IMR-90 (cell line): Measurements from ENCODE around the gene PAPSS1. TPM values are rescaled to one million over a fixed set of nuclear protein-coding genes. Genes with fewer than 3 reads are reported as not detected.

ENCODE experiments used
- ATAC-seq: fragments of 200-7000 bp; cut with Tn5 transposase; 2 replicates; pipeline ENCODE4 v1.9.1; 2020; ENCODE audit warnings: low read depth, mild to moderate bottlenecking, moderate library complexity
- BruUV-seq: library from RNA; stranded (reverse); fragments of 400-500 nt; replicated peaks from 2 replicates; lab custom pipeline; 2021; lab: Mats Ljungman, UMichigan
- CTCF ChIA-PET: fragments of 300-600 bp; formaldehyde crosslinking; extraction: SDS; loops from one replicate; lab custom pipeline; 2021; ENCODE audit warnings: antibody characterized with exemption; lab: Yijun Ruan, JAX
- POLR2A ChIA-PET: fragments of 300-600 bp; sonication (Branson Sonifier 250); formaldehyde crosslinking; loops from one replicate; lab custom pipeline; 2022; ENCODE audit warnings: antibody characterized with exemption; ENCODE audit not compliant: unreplicated experiment; lab: Charles Lee
- DNase-seq: peaks from one replicate; pipeline ENCODE4 v3.0.0; 2013
- H2AFZ ChIP-seq: replicated peaks from 2 replicates; pipeline ENCODE3; 2013; ENCODE audit warnings: low read length, mild to moderate bottlenecking; ENCODE audit not compliant: poor library complexity
- H2AK5ac ChIP-seq: 2 replicates; pipeline ENCODE4 v1.6.1; 2013; ENCODE audit warnings: low read depth, low read length, inconsistent platforms
- H2AK9ac ChIP-seq: replicated peaks from 2 replicates; pipeline ENCODE3; 2013; ENCODE audit warnings: mild to moderate bottlenecking, low read depth, low read length, moderate library complexity; ENCODE audit not compliant: poor library complexity
- H2BK120ac ChIP-seq: 2 replicates; pipeline ENCODE4 v1.6.1; 2013; ENCODE audit warnings: low read depth, low read length, inconsistent platforms
- H2BK15ac ChIP-seq: 3 replicates; pipeline ENCODE4 v1.6.1; 2013; ENCODE audit warnings: low read depth, low read length, inconsistent platforms
- H2BK20ac ChIP-seq: 2 replicates; pipeline ENCODE4 v1.6.1; 2013; ENCODE audit warnings: low read depth, mild to moderate bottlenecking, inconsistent platforms, low read length, moderate library complexity
- H2BK5ac ChIP-seq: 2 replicates; pipeline ENCODE4 v1.6.1; 2013; ENCODE audit warnings: mild to moderate bottlenecking, low read depth, low read length, inconsistent platforms; ENCODE audit not compliant: poor library complexity, severe bottlenecking
- H3K14ac ChIP-seq: replicated peaks from 2 replicates; pipeline ENCODE4 v1.6.1; 2013; ENCODE audit warnings: low read depth, low read length, inconsistent platforms
- H3K18ac ChIP-seq: 2 replicates; pipeline ENCODE4 v1.6.1; 2013; ENCODE audit warnings: low read depth, low read length, control low read depth
- H3K23ac ChIP-seq: 2 replicates; pipeline ENCODE4 v1.6.1; 2013; ENCODE audit warnings: low read depth, low read length, inconsistent platforms
- H3K27ac ChIP-seq: 2 replicates; pipeline ENCODE4 v1.5.1; 2013; ENCODE audit warnings: mild to moderate bottlenecking, control low read depth, low read length; ENCODE audit not compliant: insufficient read depth
- H3K27me3 ChIP-seq: 2 replicates; pipeline ENCODE4 v1.6.1; 2013; ENCODE audit warnings: low read length; ENCODE audit not compliant: control insufficient read depth, insufficient read depth
- H3K36me3 ChIP-seq: 2 replicates; pipeline ENCODE4 v1.6.1; 2013; ENCODE audit warnings: low read length, mixed read lengths; ENCODE audit not compliant: control insufficient read depth, insufficient read depth
- H3K4ac ChIP-seq: 2 replicates; pipeline ENCODE4 v1.6.1; 2013; ENCODE audit warnings: low read depth, low read length, inconsistent platforms
- H3K4me1 ChIP-seq: 2 replicates; pipeline ENCODE4 v1.6.1; 2013; ENCODE audit warnings: low read length, mixed read lengths; ENCODE audit not compliant: control insufficient read depth, insufficient read depth
- H3K4me2 ChIP-seq: 2 replicates; pipeline ENCODE4 v1.6.1; 2013; ENCODE audit warnings: low read depth, mild to moderate bottlenecking, control low read depth, low read length, moderate library complexity
- H3K4me3 ChIP-seq: 2 replicates; pipeline ENCODE4 v1.5.1; 2013; ENCODE audit warnings: low read depth, mild to moderate bottlenecking, control low read depth, low read length, moderate library complexity; ENCODE audit not compliant: insufficient read depth
- H3K56ac ChIP-seq: 2 replicates; pipeline ENCODE4 v1.6.1; 2013; ENCODE audit warnings: low read length, inconsistent platforms; ENCODE audit not compliant: insufficient read depth; ENCODE audit errors: extremely low read depth
- H3K79me1 ChIP-seq, 2 experiments: 2 replicates each; pipeline ENCODE4 v1.6.1; 2013; ENCODE audit warnings: low read length in 2 of 2, inconsistent platforms in 1 of 2, low read depth in 1 of 2
- H3K9ac ChIP-seq: 2 replicates; pipeline ENCODE4 v1.6.1; 2013; ENCODE audit warnings: low read depth, low read length, control low read depth
- H3K9me1 ChIP-seq: 2 replicates; pipeline ENCODE4 v1.6.1; 2013; ENCODE audit warnings: low read length, inconsistent platforms; ENCODE audit not compliant: insufficient read depth
- H3K9me3 ChIP-seq: 2 replicates; pipeline ENCODE4 v1.6.1; 2013; ENCODE audit warnings: low read length; ENCODE audit not compliant: control insufficient read depth, insufficient read depth
- H4K20me1 ChIP-seq: 2 replicates; pipeline ENCODE4 v1.6.1; 2013; ENCODE audit warnings: low read length, inconsistent platforms; ENCODE audit not compliant: insufficient read depth
- H4K5ac ChIP-seq: 2 replicates; pipeline ENCODE4 v1.6.1; 2013; ENCODE audit warnings: mild to moderate bottlenecking, low read depth, low read length, control low read depth
- H4K8ac ChIP-seq, 2 experiments: 2 replicates each; pipeline ENCODE4 v1.6.1; 2013; ENCODE audit warnings: low read depth in 2 of 2, low read length in 2 of 2, control low read depth in 1 of 2, inconsistent platforms in 1 of 2
- H4K91ac ChIP-seq: 2 replicates; pipeline ENCODE4 v1.6.1; 2013; ENCODE audit warnings: low read depth, low read length, inconsistent platforms; ENCODE audit not compliant: insufficient read depth
- CEBPB ChIP-seq: IDR thresholded peaks from 2 replicates; pipeline ENCODE4 v1.6.1; 2012; ENCODE audit warnings: low read depth, low read length, improper control_type of control experiment
- NFE2L2 ChIP-seq: fragments of 150-350 bp; IDR thresholded peaks from 2 replicates; pipeline ENCODE4 v1.6.1; 2016; ENCODE audit warnings: low read depth, mild to moderate bottlenecking, low read length
- RAD21 ChIP-seq: IDR thresholded peaks from 2 replicates; pipeline ENCODE4 v1.6.1; 2012; ENCODE audit warnings: low read length, improper control_type of control experiment
- RCOR1 ChIP-seq: IDR thresholded peaks from 2 replicates; pipeline ENCODE4 v1.6.1; 2012; ENCODE audit warnings: mild to moderate bottlenecking, low read length, improper control_type of control experiment; ENCODE audit not compliant: insufficient replicate concordance
- SMC3 ChIP-seq: fragments of 150-350 bp; IDR thresholded peaks from 2 replicates; pipeline ENCODE4 v1.6.1; 2016; ENCODE audit warnings: low read depth, mild to moderate bottlenecking, antibody characterized with exemption, low read length, moderate library complexity
- WGBS, 2 experiments: methylation state at CpG; one replicate each; pipeline versions ENCODE4 v1.1.5 to v1.1.7; 2013; ENCODE audit warnings: missing lambda C conversion rate in 2 of 2; ENCODE audit not compliant: insufficient read length in 1 of 2; ENCODE audit errors: extremely low coverage in 2 of 2; 5-methylcytosine and 5-hydroxymethylcytosine counted together
- dilution Hi-C: fragments of 300-500 bp; cut with HindIII; formaldehyde crosslinking; loops from one replicate; pipeline ENCODE4 v1.14.3; 2018; ENCODE audit warnings: low sequenced_read_pairs; ENCODE audit not compliant: unreplicated experiment
- in situ Hi-C: fragments of 300-500 bp; cut with MboI; formaldehyde crosslinking; loops from 3 replicates; pipeline ENCODE4 v1.14.3; 2019; ENCODE audit warnings: low sequenced_read_pairs, inconsistent platforms, mixed read lengths
- intact Hi-C: fragments of 100-400 bp; cut with micrococcal nuclease; formaldehyde crosslinking; loops from 2 replicates; pipeline ENCODE4 v1.10.0; 2022
- polyA plus RNA-seq, 3 experiments: library from polyadenylated mRNA; depleted of rRNA; stranded (reverse); fragments of >200 nt; gene quantifications; 2 replicates each; pipeline ENCODE4 v1.2.3, GENCODE V29; 2012; ENCODE audit warnings: low replicate concordance in 1 of 3
- total RNA-seq: library from RNA; depleted of rRNA; stranded (reverse); fragments of >200 nt; gene quantifications from 2 replicates; pipeline ENCODE4 v1.2.3, GENCODE V29; 2012; rRNA removed
- TF ChIP-seq, protein P1 (sequence below): fragments of 150-350 bp; IDR thresholded peaks from 2 replicates; pipeline ENCODE4 v1.6.1; 2016; ENCODE audit warnings: low read depth, mild to moderate bottlenecking, low read length, moderate library complexity, borderline replicate concordance
- TF ChIP-seq, protein P2 (sequence below): conservative IDR thresholded peaks from 2 replicates; pipeline ENCODE4 v1.5.1; 2012; ENCODE audit warnings: mild to moderate bottlenecking, low read depth, low read length, improper control_type of control experiment

The PAPSS1 gene
- total and polyA plus RNA-seq, 2 of the 4 experiments (the other 2 are of a cell fraction): 71.8 to 82.8 TPM

DNA sequence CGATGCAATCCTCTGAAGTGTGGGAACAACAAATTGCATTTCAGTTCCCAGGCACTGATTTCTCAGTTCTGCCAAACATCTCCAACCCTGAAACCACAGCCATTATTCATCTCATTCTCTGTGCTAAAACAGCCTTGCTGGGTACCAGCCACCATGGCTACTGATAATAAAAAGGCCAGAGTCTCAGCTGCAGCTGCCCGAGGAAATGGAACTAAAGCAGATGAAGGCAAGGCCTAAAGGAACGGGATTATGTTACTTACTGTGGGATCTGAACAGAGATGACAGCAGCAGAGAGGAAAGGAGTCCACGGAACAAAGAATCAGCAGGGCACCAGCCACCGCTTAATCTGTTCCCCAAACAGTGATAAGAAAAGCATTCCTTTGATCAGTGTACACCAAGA is 155.7 kb downstream of the PAPSS1 start:
- H3K56ac ChIP-seq: no peak overlapping the region
- no peak overlapping the region for H2BK5ac ChIP-seq
- H3K9ac ChIP-seq: no peak overlapping the region
- H2BK20ac ChIP-seq: no peak overlapping the region
- H3K36me3 ChIP-seq: no peaks in the 10 kb centered on the region
- no peaks in the 10 kb centered on the region for H4K20me1 ChIP-seq
- H3K9me3 ChIP-seq: peaks cover 2% of the 10 kb centered on the region; the same call in 1 of the 2 replicates
- CTCF ChIA-PET: no interaction called here
- BruUV-seq: no TSS peak
- H2BK120ac ChIP-seq: no peak overlapping the region
- H3K9me1 ChIP-seq: no peaks in the 10 kb centered on the region; the same call in 1 of the 2 replicates
- H3K79me1 ChIP-seq: no peaks in the 10 kb centered on the region
- no peak overlapping the region for H2BK15ac ChIP-seq
- no peaks in the 10 kb centered on the region for H3K4me1 ChIP-seq
- TF ChIP-seq NFE2L2: no peak
- TF ChIP-seq, protein P1, sequence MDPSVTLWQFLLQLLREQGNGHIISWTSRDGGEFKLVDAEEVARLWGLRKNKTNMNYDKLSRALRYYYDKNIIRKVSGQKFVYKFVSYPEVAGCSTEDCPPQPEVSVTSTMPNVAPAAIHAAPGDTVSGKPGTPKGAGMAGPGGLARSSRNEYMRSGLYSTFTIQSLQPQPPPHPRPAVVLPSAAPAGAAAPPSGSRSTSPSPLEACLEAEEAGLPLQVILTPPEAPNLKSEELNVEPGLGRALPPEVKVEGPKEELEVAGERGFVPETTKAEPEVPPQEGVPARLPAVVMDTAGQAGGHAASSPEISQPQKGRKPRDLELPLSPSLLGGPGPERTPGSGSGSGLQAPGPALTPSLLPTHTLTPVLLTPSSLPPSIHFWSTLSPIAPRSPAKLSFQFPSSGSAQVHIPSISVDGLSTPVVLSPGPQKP: no peak
- no peak for TF ChIP-seq CEBPB
- TF ChIP-seq RAD21: no peak
- TF ChIP-seq, protein P2, sequence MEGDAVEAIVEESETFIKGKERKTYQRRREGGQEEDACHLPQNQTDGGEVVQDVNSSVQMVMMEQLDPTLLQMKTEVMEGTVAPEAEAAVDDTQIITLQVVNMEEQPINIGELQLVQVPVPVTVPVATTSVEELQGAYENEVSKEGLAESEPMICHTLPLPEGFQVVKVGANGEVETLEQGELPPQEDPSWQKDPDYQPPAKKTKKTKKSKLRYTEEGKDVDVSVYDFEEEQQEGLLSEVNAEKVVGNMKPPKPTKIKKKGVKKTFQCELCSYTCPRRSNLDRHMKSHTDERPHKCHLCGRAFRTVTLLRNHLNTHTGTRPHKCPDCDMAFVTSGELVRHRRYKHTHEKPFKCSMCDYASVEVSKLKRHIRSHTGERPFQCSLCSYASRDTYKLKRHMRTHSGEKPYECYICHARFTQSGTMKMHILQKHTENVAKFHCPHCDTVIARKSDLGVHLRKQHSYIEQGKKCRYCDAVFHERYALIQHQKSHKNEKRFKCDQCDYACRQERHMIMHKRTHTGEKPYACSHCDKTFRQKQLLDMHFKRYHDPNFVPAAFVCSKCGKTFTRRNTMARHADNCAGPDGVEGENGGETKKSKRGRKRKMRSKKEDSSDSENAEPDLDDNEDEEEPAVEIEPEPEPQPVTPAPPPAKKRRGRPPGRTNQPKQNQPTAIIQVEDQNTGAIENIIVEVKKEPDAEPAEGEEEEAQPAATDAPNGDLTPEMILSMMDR: no peak
- TF ChIP-seq RCOR1: no peak
- TF ChIP-seq SMC3: no peak
- no peak overlapping the region for H3K4ac ChIP-seq
- no peak overlapping the region for H3K4me2 ChIP-seq
- no peak overlapping the region for H2AFZ ChIP-seq
- POLR2A ChIA-PET: no interaction called here
- dilution Hi-C loops: no loop called here
- no peak overlapping the region for H2AK5ac ChIP-seq
- no peak overlapping the region for H3K4me3 ChIP-seq
- H4K8ac ChIP-seq: no peak overlapping the region
- WGBS, 2 experiments: no CpG with 5 or more reads among the region's 5 CpGs
- H4K91ac ChIP-seq: no peak overlapping the region
- H3K14ac ChIP-seq: no peak overlapping the region
- H3K27me3 ChIP-seq: no peaks in the 10 kb centered on the region
- H2AK9ac ChIP-seq: no peak overlapping the region
- ATAC-seq (no peak; the same call in 1 of the 2 replicates), DNase-seq (no peak)
- H3K18ac ChIP-seq: no peak overlapping the region
- no peak overlapping the region for H3K27ac ChIP-seq
- in situ Hi-C loops: no loop called here
- H4K5ac ChIP-seq: no peak overlapping the region
- H3K23ac ChIP-seq: no peak overlapping the region
- intact Hi-C loops: no loop called here

Other genes starting within 250 kb of the PAPSS1 start
- gene SGMS2, start 104.7 kb upstream of the PAPSS1 start, total RNA-seq: 37.5 and 57.5 TPM in 2 replicates
- gene SGMS2, start 104.7 kb upstream of the PAPSS1 start, polyA plus RNA-seq (2012; rRNA removed): 13.4 and 16.5 TPM in 2 replicates
- gene CYP2U1, start 211.3 kb upstream of the PAPSS1 start, total RNA-seq: 11.1 and 13.6 TPM in 2 replicates
- gene CYP2U1, start 211.3 kb upstream of the PAPSS1 start, polyA plus RNA-seq (2012; rRNA removed): 5.5 and 6.1 TPM in 2 replicates